T47D (cell line): ENCODE results near the gene GTF3C2.
"Not testable (repeated sequence)": the region's sequence is repeated elsewhere in the genome, so short reads cannot be mapped to it uniquely, and the experiment has no call there.

Experiments used
- DNase-seq, 2 experiments: peaks; one replicate each; pipeline versions ENCODE4 v3.0.0 to v3.0.0-alpha.2; 2011 to 2012; ENCODE audit warnings: low read depth in 1 of 2, low spot score in 1 of 2
- JUND ChIP-seq: IDR thresholded peaks from 2 replicates; pipeline ENCODE4 v1.6.1; 2012; ENCODE audit warnings: low read depth
- in situ Hi-C: cut with HindIII; loops from 2 replicates; pipeline ENCODE4 v1.10.0; 2016; ENCODE audit warnings: low sequenced_read_pairs, low pct_unique_long_range_greater_than_20kb

Gene GTF3C2

GRCh38 chr2:27369471-27370025 is 13.0 kb upstream of the GTF3C2 start:
- in situ Hi-C loops: no loop called here
- no peak for TF ChIP-seq JUND
- DNase-seq: peak; percentile 55 to 59

- DNase-seq: no peak
- in situ Hi-C loops: no loop called here
- TF ChIP-seq JUND: no peak
These were observed 7.4 kb upstream of the GTF3C2 start for GRCh38 chr2:27363933-27364332.

GRCh38 chr2:27362678-27363420 is 6.3 kb upstream of the GTF3C2 start:
- TF ChIP-seq JUND: no peak
- no peak for DNase-seq
- in situ Hi-C loops: no loop called here

- in situ Hi-C loops: no loop called here
These were observed 545 bp downstream of the GTF3C2 start for GRCh38 chr2:27356056-27356381.

GRCh38 chr2:27354597-27354927 is 2.0 kb downstream of the GTF3C2 start:
- no peak for DNase-seq
- in situ Hi-C loops: no loop called here
- no peak for TF ChIP-seq JUND

More at GRCh38 chr2:27356056-27356381, 545 bp downstream of the GTF3C2 start:
- TF ChIP-seq JUND: no peak
- peak in 1 of 2 experiments; percentile 57 for DNase-seq

- DNase-seq: peak in 1 of 2 experiments; percentile 11
- in situ Hi-C loops: no loop called here
- no peak for TF ChIP-seq JUND
These were observed 2.6 kb downstream of the GTF3C2 start for GRCh38 chr2:27353762-27354596.

- in situ Hi-C loops, DNase-seq: not testable (repeated sequence)
These were observed 3.2 kb downstream of the GTF3C2 start for GRCh38 chr2:27353386-27353761.

- DNase-seq: no peak
- in situ Hi-C loops: no loop called here
These were observed 4.6 kb downstream of the GTF3C2 start for GRCh38 chr2:27351802-27352598.

GRCh38 chr2:27350106-27350693 is 6.4 kb downstream of the GTF3C2 start:
- TF ChIP-seq JUND: no peak
- no peak for DNase-seq
- in situ Hi-C loops: no loop called here

More at GRCh38 chr2:27351802-27352598, 4.6 kb downstream of the GTF3C2 start:
- no peak for TF ChIP-seq JUND

GRCh38 chr2:27347641-27348040 is 8.9 kb downstream of the GTF3C2 start:
- TF ChIP-seq JUND: no peak

GRCh38 chr2:27336173-27336572 is 20.4 kb downstream of the GTF3C2 start:
- no peak for TF ChIP-seq JUND
- in situ Hi-C loops: no loop called here

More at GRCh38 chr2:27347641-27348040, 8.9 kb downstream of the GTF3C2 start:
- in situ Hi-C loops: no loop called here
- no peak for DNase-seq

GRCh38 chr2:27335311-27335710 is 21.3 kb downstream of the GTF3C2 start:
- no peak for TF ChIP-seq JUND
- DNase-seq: no peak
- in situ Hi-C loops: no loop called here

More at GRCh38 chr2:27336173-27336572, 20.4 kb downstream of the GTF3C2 start:
- no peak for DNase-seq
